Skeletal muscle satellite cell (primary cell): ENCODE data around the gene LRCH1.

Experiments used
- H3K27me3 ChIP-seq: 2 replicates; pipeline ENCODE4 v1.7.0; 2013; ENCODE audit warnings: low read length; ENCODE audit not compliant: control insufficient read depth, insufficient read depth
- H3K36me3 ChIP-seq: 2 replicates; pipeline ENCODE4 v1.7.0; 2013; ENCODE audit warnings: mild to moderate bottlenecking, control low read depth, low read length; ENCODE audit not compliant: insufficient read depth
- H3K4me1 ChIP-seq: 2 replicates; pipeline ENCODE4 v1.7.0; 2013; ENCODE audit warnings: low read length; ENCODE audit not compliant: control insufficient read depth, insufficient read depth
- H3K4me2 ChIP-seq: 2 replicates; pipeline ENCODE4 v1.7.0; 2013; ENCODE audit warnings: mild to moderate bottlenecking, low read length
- H3K4me3 ChIP-seq: 2 replicates; pipeline ENCODE4 v1.7.0; 2013; ENCODE audit warnings: low read length
- H3K9ac ChIP-seq: 2 replicates; pipeline ENCODE4 v1.7.0; 2013; ENCODE audit warnings: mild to moderate bottlenecking, low read depth, low read length, moderate library complexity
- H3K9me3 ChIP-seq: replicated peaks from 2 replicates; pipeline ENCODE4 v1.7.0; 2013; ENCODE audit warnings: mild to moderate bottlenecking, control low read depth, low read length

The LRCH1 gene

DNA sequence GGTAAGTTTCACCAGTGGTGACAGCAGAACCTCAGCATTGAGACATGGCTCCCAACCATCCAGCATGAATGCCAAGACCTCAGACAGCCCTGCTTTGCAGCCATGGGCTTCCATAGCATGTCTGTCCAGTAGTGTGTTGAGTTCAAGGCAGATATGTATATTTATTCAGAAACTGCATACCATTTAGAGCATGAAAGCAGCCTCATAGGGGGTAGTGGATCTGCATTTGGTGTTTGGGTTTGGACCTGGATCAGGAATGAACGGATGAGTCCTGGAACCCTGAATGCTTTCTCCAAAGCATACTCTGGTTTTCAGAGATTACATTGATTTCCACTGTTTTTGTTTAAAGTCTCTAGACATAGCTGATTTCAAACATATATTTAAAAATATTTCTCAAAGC lies 129.7 kb downstream of the LRCH1 start:
- H3K9ac ChIP-seq: no peak overlapping the region
- no peak overlapping the region for H3K4me3 ChIP-seq
- H3K4me1 ChIP-seq: peaks cover 39% of the 10 kb centered on the region
- H3K27me3 ChIP-seq: no peaks in the 10 kb centered on the region
- H3K4me2 ChIP-seq: no peak overlapping the region
- peaks cover 6% of the 10 kb centered on the region for H3K36me3 ChIP-seq
- no peaks in the 10 kb centered on the region for H3K9me3 ChIP-seq

- Histone ChIP-seq H3K9me3 (no peaks in the 10 kb centered on the region), H3K36me3 (peaks cover 6% of the 10 kb centered on the region), H3K4me3 (no peak overlapping the region), H3K4me2 (peak overlapping the region; percentile 42), H3K4me1 (peaks cover 39% of the 10 kb centered on the region), H3K27me3 (no peaks in the 10 kb centered on the region), H3K9ac (no peak overlapping the region)
These were observed 130.8 kb downstream of the LRCH1 start for GRCh38 chr13:46683676-46684260.

DNA sequence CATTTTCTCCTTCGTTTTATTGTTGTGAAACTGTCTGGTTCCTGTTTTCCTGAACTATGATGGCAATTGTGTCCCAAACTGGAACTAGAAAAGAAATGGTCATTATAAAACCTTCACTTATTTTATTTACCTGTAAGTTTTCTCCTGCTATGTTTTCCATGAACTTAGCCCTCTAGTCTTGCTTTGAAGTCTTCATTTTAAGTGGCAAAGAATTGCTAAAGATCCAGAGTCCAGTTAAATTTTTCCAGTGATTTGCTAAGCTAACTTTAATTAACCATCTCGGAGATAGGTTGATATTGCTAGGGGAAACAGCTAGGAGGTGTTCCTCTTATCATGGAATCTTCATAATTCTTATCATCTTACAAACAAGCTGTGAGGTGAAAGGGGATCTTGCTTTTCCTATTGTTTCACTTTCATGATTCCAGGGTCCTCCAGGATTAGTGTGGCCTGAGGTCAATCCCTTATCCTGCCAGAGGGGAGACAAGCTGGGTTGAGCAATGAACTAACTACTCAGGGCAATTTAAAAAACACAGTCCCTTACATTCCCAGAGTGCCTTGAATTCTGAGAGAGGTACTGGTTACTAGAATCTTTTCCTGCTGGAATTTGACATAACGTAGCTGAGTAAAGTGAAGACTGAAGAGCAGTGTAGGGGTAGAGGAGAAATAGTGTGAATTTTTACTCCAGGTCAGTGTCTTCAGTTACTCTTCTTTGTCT lies 131.5 kb downstream of the LRCH1 start:
- Histone ChIP-seq H3K36me3 (peaks cover 6% of the 10 kb centered on the region), H3K9me3 (no peaks in the 10 kb centered on the region), H3K27me3 (no peaks in the 10 kb centered on the region), H3K4me1 (peaks cover 33% of the 10 kb centered on the region), H3K9ac (peak overlapping the region; percentile 2), H3K4me2 (peak overlapping the region; percentile 42), H3K4me3 (no peak overlapping the region)

DNA sequence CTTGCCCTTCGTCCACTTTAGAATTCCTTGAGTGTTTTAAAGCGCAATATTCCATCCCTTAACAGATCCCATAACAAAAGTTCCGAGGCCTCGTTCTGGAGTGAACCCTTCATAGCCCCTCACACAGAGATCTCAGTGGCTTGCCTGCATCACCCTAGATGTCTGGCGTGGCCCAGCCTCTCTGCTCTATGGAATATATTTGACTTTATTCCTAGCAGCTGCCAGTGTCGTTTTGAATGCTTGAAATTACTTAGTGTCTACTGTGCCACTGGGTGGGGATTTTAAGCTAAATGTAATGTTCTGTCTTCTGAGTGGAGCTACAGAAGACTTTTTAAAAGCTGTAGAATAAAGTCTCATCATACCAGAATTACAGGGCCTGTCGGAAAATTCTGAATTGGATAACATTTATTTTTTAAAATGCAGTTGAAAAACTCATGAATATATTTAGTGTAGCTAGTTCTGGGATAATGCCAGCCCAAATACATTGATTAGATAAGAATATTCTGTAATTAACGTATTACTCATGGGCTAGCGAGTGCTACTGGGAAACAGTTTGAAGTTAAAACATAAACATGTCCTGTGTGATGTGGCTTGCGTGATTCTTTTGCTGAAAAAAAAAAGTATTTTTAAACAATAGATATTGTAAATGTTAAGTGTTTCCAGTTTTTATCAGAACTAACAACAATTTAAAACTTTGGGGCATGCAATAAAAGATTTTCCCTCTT lies 132.2 kb downstream of the LRCH1 start:
- H3K9ac ChIP-seq: peak overlapping the region; percentile 2
- no peak overlapping the region for H3K4me3 ChIP-seq
- no peaks in the 10 kb centered on the region for H3K27me3 ChIP-seq
- peak overlapping the region; percentile 42 for H3K4me2 ChIP-seq
- peaks cover 6% of the 10 kb centered on the region for H3K36me3 ChIP-seq
- H3K4me1 ChIP-seq: peaks cover 26% of the 10 kb centered on the region
- H3K9me3 ChIP-seq: no peaks in the 10 kb centered on the region

- no peak overlapping the region for H3K4me3 ChIP-seq
- H3K36me3 ChIP-seq: peaks cover 6% of the 10 kb centered on the region
- H3K9ac ChIP-seq: no peak overlapping the region
- peaks cover 24% of the 10 kb centered on the region for H3K4me1 ChIP-seq
- H3K9me3 ChIP-seq: no peaks in the 10 kb centered on the region
- H3K4me2 ChIP-seq: no peak overlapping the region
- H3K27me3 ChIP-seq: no peaks in the 10 kb centered on the region
These were observed 133.2 kb downstream of the LRCH1 start for GRCh38 chr13:46686171-46686570.

GRCh38 chr13:46687810-46688209 lies 134.8 kb downstream of the LRCH1 start:
- H3K9me3 ChIP-seq: no peaks in the 10 kb centered on the region
- no peak overlapping the region for H3K4me3 ChIP-seq
- H3K4me2 ChIP-seq: no peak overlapping the region
- H3K36me3 ChIP-seq: peaks cover under 1% of the 10 kb centered on the region
- H3K4me1 ChIP-seq: peaks cover 24% of the 10 kb centered on the region
- H3K27me3 ChIP-seq: no peaks in the 10 kb centered on the region
- H3K9ac ChIP-seq: no peak overlapping the region

DNA sequence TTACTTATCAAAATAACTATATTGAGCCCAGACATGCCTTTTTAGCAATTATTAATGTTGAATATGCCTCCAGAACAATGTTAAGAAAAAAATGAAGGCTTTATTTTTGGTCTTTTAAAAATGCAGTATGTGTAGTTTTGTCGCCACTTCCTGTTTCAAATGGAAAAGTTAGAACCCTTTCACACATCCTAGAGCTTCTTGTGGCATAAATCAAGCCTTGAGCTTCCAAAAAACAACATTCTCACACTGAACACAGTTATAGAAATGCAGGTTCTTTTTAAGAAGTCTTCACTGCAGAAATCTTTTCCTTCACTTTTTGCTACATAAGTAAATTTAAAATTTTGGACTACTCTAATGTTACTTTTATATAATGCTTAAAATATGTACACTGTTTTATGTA lies 135.3 kb downstream of the LRCH1 start:
- no peaks in the 10 kb centered on the region for H3K27me3 ChIP-seq
- no peak overlapping the region for H3K4me2 ChIP-seq
- H3K9me3 ChIP-seq: no peaks in the 10 kb centered on the region
- peaks cover 24% of the 10 kb centered on the region for H3K4me1 ChIP-seq
- H3K4me3 ChIP-seq: no peak overlapping the region
- H3K36me3 ChIP-seq: peaks cover 2% of the 10 kb centered on the region
- no peak overlapping the region for H3K9ac ChIP-seq

- no peaks in the 10 kb centered on the region for H3K4me1 ChIP-seq
- H3K4me3 ChIP-seq: no peak overlapping the region
- H3K4me2 ChIP-seq: no peak overlapping the region
- H3K9me3 ChIP-seq: no peaks in the 10 kb centered on the region
- peaks cover 47% of the 10 kb centered on the region for H3K36me3 ChIP-seq
- H3K27me3 ChIP-seq: no peaks in the 10 kb centered on the region
- H3K9ac ChIP-seq: no peak overlapping the region
These were observed 145.0 kb downstream of the LRCH1 start for GRCh38 chr13:46698014-46698413.

- no peak overlapping the region for H3K4me2 ChIP-seq
- H3K36me3 ChIP-seq: peaks cover 42% of the 10 kb centered on the region
- no peaks in the 10 kb centered on the region for H3K27me3 ChIP-seq
- H3K4me3 ChIP-seq: no peak overlapping the region
- H3K9ac ChIP-seq: no peak overlapping the region
- no peaks in the 10 kb centered on the region for H3K4me1 ChIP-seq
- no peaks in the 10 kb centered on the region for H3K9me3 ChIP-seq
These were observed 146.0 kb downstream of the LRCH1 start for GRCh38 chr13:46698910-46699460.

GRCh38 chr13:46712524-46712923 lies 159.6 kb downstream of the LRCH1 start:
- peaks cover 16% of the 10 kb centered on the region for H3K36me3 ChIP-seq
- no peaks in the 10 kb centered on the region for H3K9me3 ChIP-seq
- no peaks in the 10 kb centered on the region for H3K27me3 ChIP-seq
- H3K4me1 ChIP-seq: peaks cover 16% of the 10 kb centered on the region
- H3K9ac ChIP-seq: no peak overlapping the region
- H3K4me2 ChIP-seq: no peak overlapping the region
- no peak overlapping the region for H3K4me3 ChIP-seq

DNA sequence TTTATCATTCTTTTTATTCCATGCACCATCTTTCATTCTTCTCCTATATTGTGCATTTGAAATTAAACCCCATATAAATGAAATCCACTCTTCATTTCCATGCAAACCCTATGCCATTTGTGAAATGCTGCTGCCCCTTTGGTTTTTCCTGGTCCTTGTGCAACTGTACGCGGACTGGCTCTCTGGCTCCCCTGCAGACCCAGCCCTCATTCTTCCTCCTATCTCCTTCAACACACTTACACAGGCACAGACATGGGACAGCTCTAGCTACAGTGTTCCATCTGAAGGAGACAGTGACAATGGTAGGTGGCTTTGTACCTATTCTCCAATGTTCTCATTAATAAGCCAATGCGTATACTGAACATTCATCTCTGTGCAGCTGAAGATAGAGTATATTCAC lies 162.4 kb downstream of the LRCH1 start:
- no peak overlapping the region for H3K4me2 ChIP-seq
- H3K4me1 ChIP-seq: peaks cover 16% of the 10 kb centered on the region
- H3K4me3 ChIP-seq: no peak overlapping the region
- no peaks in the 10 kb centered on the region for H3K27me3 ChIP-seq
- peaks cover 3% of the 10 kb centered on the region for H3K36me3 ChIP-seq
- no peak overlapping the region for H3K9ac ChIP-seq
- H3K9me3 ChIP-seq: no peaks in the 10 kb centered on the region
